Ishikawa (cell line): Measurements from ENCODE around the gene ZNF618.

Source experiments
- CEBPB ChIP-seq: IDR thresholded peaks from 2 replicates; pipeline ENCODE4 v1.6.1; 2012
- EGR1 ChIP-seq: IDR thresholded peaks from 2 replicates; pipeline ENCODE4 v1.6.1; 2012
- EP300 ChIP-seq: IDR thresholded peaks from 2 replicates; pipeline ENCODE4 v1.6.1; 2012; ENCODE audit warnings: borderline replicate concordance
- FOXM1 ChIP-seq: IDR thresholded peaks from 2 replicates; pipeline ENCODE4 v1.6.1; 2012; ENCODE audit warnings: low read depth, borderline replicate concordance
- NFIC ChIP-seq: IDR thresholded peaks from 2 replicates; pipeline ENCODE4 v1.6.1; 2012
- RAD21 ChIP-seq: IDR thresholded peaks from 2 replicates; pipeline ENCODE4 v1.6.1; 2012; ENCODE audit warnings: low read depth
- REST ChIP-seq: IDR thresholded peaks from 2 replicates; pipeline ENCODE4 v1.6.1; 2012; ENCODE audit warnings: low read depth, mild to moderate bottlenecking
- TCF12 ChIP-seq: IDR thresholded peaks from 2 replicates; pipeline ENCODE4 v1.6.1; 2012; ENCODE audit warnings: low read depth
- TEAD4 ChIP-seq: IDR thresholded peaks from 2 replicates; pipeline ENCODE4 v1.6.1; 2012
- USF1 ChIP-seq: IDR thresholded peaks from 2 replicates; pipeline ENCODE4 v1.6.1; 2012
- YY1 ChIP-seq: IDR thresholded peaks from 2 replicates; pipeline ENCODE4 v1.6.1; 2012; ENCODE audit warnings: low read depth

- no peak for TF ChIP-seq EP300
- no peak for TF ChIP-seq REST
- no peak for TF ChIP-seq RAD21
- no peak for TF ChIP-seq USF1
- TF ChIP-seq YY1, result no peak
- no peak for TF ChIP-seq CEBPB
- no peak for TF ChIP-seq TCF12
- no peak for TF ChIP-seq FOXM1
- no peak for TF ChIP-seq EGR1
- no peak for TF ChIP-seq TEAD4
- no peak for TF ChIP-seq NFIC
Observed at GRCh38 chr9:113951032-113951372, 74.9 kb downstream of the ZNF618 start.
